CD8-positive, alpha-beta memory T cell (primary cell): ENCODE data around the gene MIER3. TPM values are rescaled to one million over a fixed set of nuclear protein-coding genes. Genes with fewer than 3 reads are reported as not detected.

Experiments
- CTCF ChIA-PET: fragments of 350-600 bp; sonication (Branson Sonifier 250); formaldehyde crosslinking; loops from one replicate; lab custom pipeline; 2021; ENCODE audit warnings: antibody characterized with exemption; lab: Charles Lee
- POLR2A ChIA-PET: fragments of 350-600 bp; sonication (Branson Sonifier 250); formaldehyde crosslinking; loops from one replicate; lab custom pipeline; 2021; ENCODE audit warnings: antibody characterized with exemption; lab: Charles Lee
- DNase-seq, 5 donors: peaks; one replicate each; pipeline versions ENCODE4 v3.0.0 to v3.0.0-alpha.2; 2020 to 2022; ENCODE audit warnings: mixed read lengths in 1 of 5
- H3K27ac ChIP-seq: one replicate; pipeline ENCODE4 v1.7.0; 2013; ENCODE audit warnings: low read depth, mild to moderate bottlenecking, low read length, moderate library complexity
- H3K27me3 ChIP-seq: 2 replicates; pipeline ENCODE4 v1.7.0; 2013; ENCODE audit warnings: low read length, mild to moderate bottlenecking; ENCODE audit not compliant: insufficient read depth, poor library complexity, severe bottlenecking
- H3K36me3 ChIP-seq: 2 replicates; pipeline ENCODE4 v1.7.0; 2013; ENCODE audit warnings: mild to moderate bottlenecking, low read length, moderate library complexity; ENCODE audit not compliant: insufficient read depth
- H3K4me1 ChIP-seq: 2 replicates; pipeline ENCODE4 v1.7.0; 2013; ENCODE audit warnings: mild to moderate bottlenecking, low read length, moderate library complexity; ENCODE audit not compliant: insufficient read depth
- H3K4me3 ChIP-seq: 2 replicates; pipeline ENCODE4 v1.7.0; 2013; ENCODE audit warnings: mild to moderate bottlenecking, low read length
- H3K9me3 ChIP-seq: 2 replicates; pipeline ENCODE4 v1.7.0; 2013; ENCODE audit warnings: mild to moderate bottlenecking, low read length
- H3K27ac Mint-ChIP-seq, 8 donors: one replicate each; pipeline ENCODE4 v1.8.0; 2020 to 2021; ENCODE audit warnings: mixed read lengths in 8 of 8, mild to moderate bottlenecking in 6 of 8, inconsistent platforms in 3 of 8, moderate library complexity in 3 of 8
- H3K27me3 Mint-ChIP-seq, 2 donors: one replicate each; pipeline ENCODE4 v1.8.0; 2020 to 2021; ENCODE audit warnings: mixed read lengths in 2 of 2, mild to moderate bottlenecking in 1 of 2, moderate library complexity in 1 of 2
- H3K36me3 Mint-ChIP-seq, 3 donors: one replicate each; pipeline ENCODE4 v1.8.0; 2020 to 2021; ENCODE audit warnings: mixed read lengths in 3 of 3, inconsistent platforms in 1 of 3, mild to moderate bottlenecking in 1 of 3
- H3K4me1 Mint-ChIP-seq, 3 donors: one replicate each; pipeline ENCODE4 v1.8.0; 2020 to 2021; ENCODE audit warnings: mixed read lengths in 3 of 3, inconsistent platforms in 1 of 3, mild to moderate bottlenecking in 1 of 3
- H3K4me3 Mint-ChIP-seq, 7 donors: one replicate each; pipeline ENCODE4 v1.8.0; 2020 to 2021; ENCODE audit warnings: mixed read lengths in 7 of 7, mild to moderate bottlenecking in 6 of 7, moderate library complexity in 4 of 7, inconsistent platforms in 2 of 7
- H3K9me3 Mint-ChIP-seq, 5 donors: one replicate each; pipeline ENCODE4 v1.8.0; 2020 to 2022; ENCODE audit warnings: mixed read lengths in 5 of 5, mild to moderate bottlenecking in 3 of 5, moderate library complexity in 2 of 5, inconsistent platforms in 1 of 5
- polyA plus RNA-seq: library from polyadenylated mRNA; unstranded; fragments of 300-500 nt; fragmentation: Illumina TruSeq; gene quantifications from one replicate; pipeline ENCODE4 v1.2.3, GENCODE V29; 2021
- total RNA-seq, 2 experiments: library from RNA; stranded (reverse); gene quantifications; one replicate each; pipeline ENCODE4 v1.2.3, GENCODE V29; 2021

The MIER3 gene
- total and polyA plus RNA-seq, 3 experiments from 2014 or later: 8.2 to 26.0 (median 23.6) TPM

- peaks cover 22 to 69% of the 10 kb centered on the region in 2 donors for H3K27me3 Mint-ChIP-seq
Measured at GRCh38 chr5:56958595-56958994, 6.7 kb upstream of the MIER3 start.

GRCh38 chr5:56954262-56954661 is 2.3 kb upstream of the MIER3 start:
- Mint-ChIP-seq H3K9me3 (no peaks in the 10 kb centered on the region), H3K36me3 (peaks cover 0 to 8% (median 0%) of the 10 kb centered on the region in 3 donors), H3K27ac (no peak overlapping the region), H3K4me1 (peaks cover 17 to 24% (median 23%) of the 10 kb centered on the region in 3 donors), H3K27me3 (peaks cover 18 to 46% of the 10 kb centered on the region in 2 donors), H3K4me3 (peak overlapping the region in 2 of 7 donors; percentile 18 to 83)
- Histone ChIP-seq H3K4me1 (peaks cover 16% of the 10 kb centered on the region), H3K27me3 (peaks cover 19% of the 10 kb centered on the region), H3K4me3 (no peak overlapping the region), H3K36me3 (no peaks in the 10 kb centered on the region), H3K9me3 (no peaks in the 10 kb centered on the region), H3K27ac (no peak overlapping the region)
- ChIA-PET POLR2A (interaction anchor here (0.6 kb wide), 1 partner anchor 139 kb away, joined by 3 read pairs; no protein-coding TSS in a partner anchor), CTCF (interaction anchor here (1.4 kb wide), 1 partner anchor 10 kb away, joined by 4 read pairs; no protein-coding TSS in a partner anchor)
- DNase-seq: no peak

More at GRCh38 chr5:56958595-56958994, 6.7 kb upstream of the MIER3 start:
- Mint-ChIP-seq H3K27ac (no peak overlapping the region), H3K4me1 (no peaks in the 10 kb centered on the region), H3K4me3 (no peak overlapping the region), H3K36me3 (no peaks in the 10 kb centered on the region), H3K9me3 (no peaks in the 10 kb centered on the region)
- Histone ChIP-seq H3K27me3 (peaks cover 14% of the 10 kb centered on the region), H3K4me1 (no peaks in the 10 kb centered on the region), H3K36me3 (no peaks in the 10 kb centered on the region), H3K27ac (no peak overlapping the region), H3K4me3 (no peak overlapping the region), H3K9me3 (no peaks in the 10 kb centered on the region)
- DNase-seq: no peak
- ChIA-PET POLR2A (no interaction called here), CTCF (no interaction called here)

- DNase-seq: peak in 4 of 5 donors; percentile 0 to 53 (median 6)
- peak overlapping the region; percentile 74 for H3K4me3 ChIP-seq
- POLR2A ChIA-PET: interaction anchor here (0.6 to 1.5 kb wide), 7 partner anchors 41 to 1774 kb away, joined by 3 to 11 read pairs (median 5); partner anchors contain the start of genes GPBP1, IL6ST, MAP3K1 and SETD9
- peaks cover 16% of the 10 kb centered on the region for H3K4me1 ChIP-seq
- peak overlapping the region; percentile 28 for H3K27ac ChIP-seq
- H3K27me3 ChIP-seq: peaks cover 17% of the 10 kb centered on the region
- peak overlapping the region; percentile 87 to 99 (median 95) for H3K4me3 Mint-ChIP-seq
- no peaks in the 10 kb centered on the region for H3K36me3 ChIP-seq
- H3K27me3 Mint-ChIP-seq: peaks cover 14 to 27% of the 10 kb centered on the region in 2 donors
- H3K4me1 Mint-ChIP-seq: peaks cover 20 to 29% (median 25%) of the 10 kb centered on the region in 3 donors
- CTCF ChIA-PET: interaction anchor here (0.9 to 2.5 kb wide), 3 partner anchors 10 to 187 kb away, joined by 3 to 8 read pairs (median 5); no protein-coding TSS in a partner anchor
- no peaks in the 10 kb centered on the region for H3K9me3 Mint-ChIP-seq
- peak overlapping the region; percentile 83 to 93 (median 92) for H3K27ac Mint-ChIP-seq
- H3K36me3 Mint-ChIP-seq: peaks cover 0 to 17% (median 0%) of the 10 kb centered on the region in 3 donors
- H3K9me3 ChIP-seq: no peaks in the 10 kb centered on the region
Measured at GRCh38 chr5:56951126-56951945, 587 bp downstream of the MIER3 start.

GRCh38 chr5:56950626-56951125 is 1.2 kb downstream of the MIER3 start:
- H3K4me1 ChIP-seq: peaks cover 16% of the 10 kb centered on the region
- peak overlapping the region; percentile 83 to 93 (median 92) for H3K27ac Mint-ChIP-seq
- peak; percentile 30 to 62 (median 38) for DNase-seq
- peaks cover 3% of the 10 kb centered on the region for H3K36me3 ChIP-seq
- H3K27me3 ChIP-seq: peaks cover 17% of the 10 kb centered on the region
- ChIA-PET CTCF (interaction anchor here (0.9 to 2.5 kb wide), 3 partner anchors 9 to 188 kb away, joined by 3 to 8 read pairs (median 5); no protein-coding TSS in a partner anchor), POLR2A (interaction anchor here (0.6 to 1.5 kb wide), 6 partner anchors 40 to 956 kb away, joined by 3 to 11 read pairs (median 5); partner anchors contain the start of genes GPBP1, IL6ST, MAP3K1 and SETD9)
- peaks cover 23 to 35% (median 30%) of the 10 kb centered on the region in 3 donors for H3K4me1 Mint-ChIP-seq
- H3K4me3 ChIP-seq: peak overlapping the region; percentile 74
- H3K36me3 Mint-ChIP-seq: peaks cover 0 to 23% (median 6%) of the 10 kb centered on the region in 3 donors
- H3K27me3 Mint-ChIP-seq: peaks cover 14 to 24% of the 10 kb centered on the region in 2 donors
- peak overlapping the region; percentile 28 for H3K27ac ChIP-seq
- no peaks in the 10 kb centered on the region for H3K9me3 Mint-ChIP-seq
- peak overlapping the region; percentile 87 to 99 (median 95) for H3K4me3 Mint-ChIP-seq
- no peaks in the 10 kb centered on the region for H3K9me3 ChIP-seq

- no peaks in the 10 kb centered on the region for H3K27me3 ChIP-seq
- Mint-ChIP-seq H3K9me3 (no peaks in the 10 kb centered on the region), H3K4me3 (no peak overlapping the region), H3K36me3 (peaks cover 4 to 51% (median 22%) of the 10 kb centered on the region in 3 donors), H3K27ac (no peak overlapping the region), H3K27me3 (no peaks in the 10 kb centered on the region), H3K4me1 (peaks cover 18 to 30% (median 24%) of the 10 kb centered on the region in 3 donors)
- no peak for DNase-seq
- no peaks in the 10 kb centered on the region for H3K9me3 ChIP-seq
- no peak overlapping the region for H3K27ac ChIP-seq
- ChIA-PET CTCF (no interaction called here), POLR2A (no interaction called here)
- H3K4me3 ChIP-seq: no peak overlapping the region
- H3K36me3 ChIP-seq: peaks cover 13% of the 10 kb centered on the region
- peaks cover 10% of the 10 kb centered on the region for H3K4me1 ChIP-seq
Measured at GRCh38 chr5:56947052-56947451, 4.9 kb downstream of the MIER3 start.

- Mint-ChIP-seq H3K4me3 (no peak overlapping the region), H3K4me1 (peaks cover 9 to 12% (median 11%) of the 10 kb centered on the region in 3 donors), H3K9me3 (no peaks in the 10 kb centered on the region), H3K36me3 (peaks cover 6 to 83% (median 28%) of the 10 kb centered on the region in 3 donors), H3K27me3 (no peaks in the 10 kb centered on the region), H3K27ac (no peak overlapping the region)
- Histone ChIP-seq H3K9me3 (no peaks in the 10 kb centered on the region), H3K27me3 (no peaks in the 10 kb centered on the region), H3K4me3 (no peak overlapping the region), H3K36me3 (peaks cover 32% of the 10 kb centered on the region), H3K4me1 (no peaks in the 10 kb centered on the region), H3K27ac (no peak overlapping the region)
- ChIA-PET CTCF (interaction anchor here (1.0 kb wide), 1 partner anchor 9 kb away, joined by 5 read pairs; no protein-coding TSS in a partner anchor), POLR2A (no interaction called here)
- DNase-seq: no peak
Measured at GRCh38 chr5:56941981-56942380, 9.9 kb downstream of the MIER3 start.

GRCh38 chr5:56938858-56939257 is 13.1 kb downstream of the MIER3 start:
- no peak overlapping the region for H3K4me3 ChIP-seq
- Mint-ChIP-seq H3K4me3 (no peak overlapping the region), H3K36me3 (peaks cover 6 to 90% (median 19%) of the 10 kb centered on the region in 3 donors), H3K4me1 (peaks cover 3 to 9% (median 5%) of the 10 kb centered on the region in 3 donors), H3K9me3 (no peaks in the 10 kb centered on the region), H3K27me3 (no peaks in the 10 kb centered on the region), H3K27ac (no peak overlapping the region)
- H3K36me3 ChIP-seq: peaks cover 40% of the 10 kb centered on the region
- no peak for DNase-seq
- ChIA-PET CTCF (no interaction called here), POLR2A (no interaction called here)
- no peaks in the 10 kb centered on the region for H3K27me3 ChIP-seq
- no peaks in the 10 kb centered on the region for H3K4me1 ChIP-seq
- H3K9me3 ChIP-seq: no peaks in the 10 kb centered on the region
- no peak overlapping the region for H3K27ac ChIP-seq
